Cardiac fibroblast (primary cell): ENCODE results near the gene FAM25C.
"Not testable (repeated sequence)": the region's sequence is repeated elsewhere in the genome, so short reads cannot be mapped to it uniquely, and the experiment has no call there.

Experiments
- DNase-seq, 2 donors: peaks; one replicate each; pipeline versions ENCODE4 v3.0.0 to v3.0.0-alpha.2; 2010; ENCODE audit warnings: low read depth in 2 of 2
- H3K4me3 ChIP-seq, 2 donors: replicated peaks in 1 of 2; 1 replicate in 1 of 2; 2 replicates in 1 of 2; pipeline ENCODE4 v1.5.1; 2011; ENCODE audit warnings: low read depth in 2 of 2, low read length in 2 of 2, mild to moderate bottlenecking in 2 of 2, moderate library complexity in 1 of 2

FAM25C gene

DNA sequence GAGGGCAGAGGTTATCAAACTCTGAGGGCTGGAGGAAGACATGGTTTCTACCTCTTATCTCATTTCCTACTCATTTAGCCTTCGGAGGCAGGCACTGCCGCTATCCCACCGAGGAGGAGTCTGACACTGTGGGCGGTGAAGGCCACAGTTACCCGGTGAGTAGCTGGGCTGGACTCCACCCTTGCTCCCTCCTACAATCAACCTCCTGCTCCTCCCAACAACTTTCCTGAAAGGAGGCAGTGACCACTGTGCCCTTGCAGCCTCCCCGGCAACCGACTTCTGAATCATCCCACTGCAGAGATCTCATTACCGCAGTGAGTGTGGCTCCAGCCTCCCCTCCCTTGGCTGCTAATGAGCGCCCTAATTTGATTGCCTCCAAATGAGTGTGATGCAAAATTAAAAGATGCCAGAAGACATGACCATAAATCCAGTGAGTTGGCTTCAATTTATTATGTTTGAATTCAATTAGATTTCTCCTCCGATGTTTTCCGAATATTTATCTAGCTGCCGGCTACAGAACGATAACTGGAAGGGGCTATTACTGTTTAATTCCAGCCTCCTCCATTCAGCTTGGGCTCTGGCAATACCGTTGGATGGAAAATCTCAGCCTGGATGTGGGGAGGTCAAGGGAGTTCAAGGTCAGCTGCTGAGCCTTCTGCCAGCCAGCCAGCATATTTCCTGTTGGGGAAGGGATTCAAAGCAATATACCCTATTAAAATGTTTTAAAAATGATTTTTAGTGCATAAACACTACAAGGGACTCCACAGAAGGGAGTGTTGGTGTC lies 35.1 kb downstream of the FAM25C start:
- not testable (repeated sequence) for H3K4me3 ChIP-seq, DNase-seq

- DNase-seq, H3K4me3 ChIP-seq: not testable (repeated sequence)
These were observed 36.8 kb downstream of the FAM25C start for GRCh38 chr10:47962785-47963184.

DNA sequence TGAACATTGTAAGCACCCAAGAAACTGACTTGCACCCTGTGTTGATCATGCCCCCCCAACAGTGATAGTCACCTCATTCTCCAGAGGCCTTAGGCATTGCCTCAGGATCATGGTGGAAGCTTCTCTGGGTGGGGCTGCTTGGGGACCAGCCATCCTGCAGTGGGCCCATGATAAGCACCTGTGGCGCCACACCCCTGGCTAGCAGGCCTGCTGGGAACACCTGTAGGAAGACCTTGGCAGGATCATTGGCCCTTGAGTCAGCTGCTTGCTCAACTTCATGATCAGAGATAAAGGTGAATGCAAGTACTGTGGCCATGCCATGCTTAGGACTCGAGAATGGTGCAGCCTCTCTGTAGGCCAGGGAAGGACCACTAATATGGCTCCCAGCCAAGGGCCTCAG lies 38.9 kb downstream of the FAM25C start:
- DNase-seq, H3K4me3 ChIP-seq: not testable (repeated sequence)

- H3K4me3 ChIP-seq, DNase-seq: not testable (repeated sequence)
These were observed 39.9 kb downstream of the FAM25C start for GRCh38 chr10:47959677-47960076.

DNA sequence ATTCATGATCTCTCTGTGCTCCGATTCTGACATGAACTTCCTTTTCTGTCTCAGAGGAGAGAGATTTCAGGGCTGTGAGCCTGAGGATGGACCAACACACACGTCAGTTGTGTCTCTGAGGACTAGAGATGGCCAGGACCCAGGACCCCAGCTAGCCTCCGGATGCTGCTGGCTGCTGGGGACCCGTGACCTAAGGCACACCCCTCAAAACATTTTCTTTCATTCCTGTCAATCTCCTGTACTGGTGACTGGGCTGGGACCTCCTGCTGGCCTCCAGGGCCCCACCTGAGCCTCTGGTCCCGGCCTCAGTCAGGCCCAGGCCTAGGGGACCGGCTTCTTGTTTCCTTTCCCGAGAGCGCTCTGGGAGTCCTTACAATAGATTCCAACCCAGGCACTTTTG lies 42.4 kb downstream of the FAM25C start:
- not testable (repeated sequence) for DNase-seq, H3K4me3 ChIP-seq

DNA sequence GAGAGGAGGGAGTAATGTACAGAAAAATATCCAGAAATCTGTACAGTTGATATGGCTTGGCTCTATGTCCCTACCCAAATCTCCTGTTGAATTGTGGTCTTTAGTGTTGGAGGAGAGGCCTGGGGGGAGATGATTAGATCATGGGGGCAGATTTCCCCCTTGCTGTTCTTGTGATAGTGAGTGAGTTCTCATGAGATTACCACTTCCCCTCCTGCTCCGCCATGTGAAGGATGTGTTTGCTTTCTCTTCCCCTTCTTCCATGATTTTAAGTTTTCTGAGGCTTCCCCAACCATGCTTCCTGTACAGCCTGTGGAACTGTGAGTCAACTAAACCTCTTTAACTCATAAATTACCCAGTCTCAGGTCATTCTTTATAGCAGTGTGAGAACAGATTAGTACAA lies 52.2 kb downstream of the FAM25C start:
- DNase-seq, H3K4me3 ChIP-seq: not testable (repeated sequence)
